HL-60/S4 treated with phorbol 12-myristate 13-acetate at 8.2 ng/mL for 4 days and 3 days (cell line): ENCODE measurements around the gene TMEM214.

Source experiments
- in situ Hi-C: fragments of 300-500 bp; cut with MboI; formaldehyde crosslinking; loops from 2 replicates; pipeline ENCODE4 v1.15.0; 2022; ENCODE audit warnings: low sequenced_read_pairs

TMEM214 gene

DNA sequence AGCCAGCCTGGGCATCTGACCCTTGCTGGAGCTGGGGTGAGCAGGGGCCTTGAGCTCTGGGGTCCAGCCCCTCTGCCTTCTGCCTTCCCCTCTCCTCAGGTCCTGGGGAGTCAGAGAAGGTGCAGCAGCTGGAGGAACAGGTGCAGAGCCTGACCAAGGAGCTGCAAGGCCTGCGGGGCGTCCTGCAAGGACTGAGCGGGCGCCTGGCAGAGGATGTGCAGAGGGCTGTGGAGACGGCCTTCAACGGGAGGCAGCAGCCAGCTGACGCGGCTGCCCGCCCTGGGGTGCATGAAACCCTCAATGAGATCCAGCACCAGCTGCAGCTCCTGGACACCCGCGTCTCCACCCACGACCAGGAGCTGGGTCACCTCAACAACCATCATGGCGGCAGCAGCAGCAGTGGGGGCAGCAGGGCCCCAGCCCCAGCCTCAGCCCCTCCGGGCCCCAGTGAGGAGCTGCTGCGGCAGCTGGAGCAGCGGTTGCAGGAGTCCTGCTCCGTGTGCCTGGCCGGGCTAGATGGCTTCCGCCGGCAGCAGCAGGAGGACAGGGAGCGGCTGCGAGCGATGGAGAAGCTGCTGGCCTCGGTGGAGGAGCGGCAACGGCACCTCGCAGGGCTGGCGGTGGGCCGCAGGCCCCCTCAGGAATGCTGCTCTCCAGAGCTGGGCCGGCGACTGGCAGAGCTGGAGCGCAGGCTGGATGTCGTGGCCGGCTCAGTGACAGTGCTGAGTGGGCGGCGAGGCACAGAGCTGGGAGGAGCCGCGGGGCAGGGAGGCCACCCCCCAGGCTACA, 49.4 kb downstream of the TMEM214 start:
- in situ Hi-C loops = no loop called here

DNA sequence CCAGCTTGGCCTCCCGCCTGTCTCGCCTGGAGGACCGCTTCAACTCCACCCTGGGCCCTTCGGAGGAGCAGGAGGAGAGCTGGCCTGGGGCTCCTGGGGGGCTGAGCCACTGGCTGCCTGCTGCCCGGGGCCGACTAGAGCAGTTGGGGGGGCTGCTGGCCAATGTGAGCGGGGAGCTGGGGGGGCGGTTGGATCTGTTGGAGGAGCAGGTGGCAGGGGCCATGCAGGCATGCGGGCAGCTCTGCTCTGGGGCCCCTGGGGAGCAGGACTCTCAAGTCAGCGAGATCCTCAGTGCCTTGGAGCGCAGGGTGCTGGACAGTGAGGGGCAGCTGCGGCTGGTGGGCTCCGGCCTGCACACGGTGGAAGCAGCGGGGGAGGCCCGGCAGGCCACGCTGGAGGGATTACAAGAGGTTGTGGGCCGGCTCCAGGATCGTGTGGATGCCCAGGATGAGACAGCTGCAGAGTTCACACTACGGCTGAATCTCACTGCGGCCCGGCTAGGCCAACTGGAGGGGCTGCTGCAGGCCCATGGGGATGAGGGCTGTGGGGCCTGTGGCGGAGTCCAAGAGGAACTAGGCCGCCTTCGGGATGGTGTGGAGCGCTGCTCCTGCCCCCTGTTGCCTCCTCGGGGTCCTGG, 50.1 kb downstream of the TMEM214 start:
- in situ Hi-C loops = no loop called here

DNA sequence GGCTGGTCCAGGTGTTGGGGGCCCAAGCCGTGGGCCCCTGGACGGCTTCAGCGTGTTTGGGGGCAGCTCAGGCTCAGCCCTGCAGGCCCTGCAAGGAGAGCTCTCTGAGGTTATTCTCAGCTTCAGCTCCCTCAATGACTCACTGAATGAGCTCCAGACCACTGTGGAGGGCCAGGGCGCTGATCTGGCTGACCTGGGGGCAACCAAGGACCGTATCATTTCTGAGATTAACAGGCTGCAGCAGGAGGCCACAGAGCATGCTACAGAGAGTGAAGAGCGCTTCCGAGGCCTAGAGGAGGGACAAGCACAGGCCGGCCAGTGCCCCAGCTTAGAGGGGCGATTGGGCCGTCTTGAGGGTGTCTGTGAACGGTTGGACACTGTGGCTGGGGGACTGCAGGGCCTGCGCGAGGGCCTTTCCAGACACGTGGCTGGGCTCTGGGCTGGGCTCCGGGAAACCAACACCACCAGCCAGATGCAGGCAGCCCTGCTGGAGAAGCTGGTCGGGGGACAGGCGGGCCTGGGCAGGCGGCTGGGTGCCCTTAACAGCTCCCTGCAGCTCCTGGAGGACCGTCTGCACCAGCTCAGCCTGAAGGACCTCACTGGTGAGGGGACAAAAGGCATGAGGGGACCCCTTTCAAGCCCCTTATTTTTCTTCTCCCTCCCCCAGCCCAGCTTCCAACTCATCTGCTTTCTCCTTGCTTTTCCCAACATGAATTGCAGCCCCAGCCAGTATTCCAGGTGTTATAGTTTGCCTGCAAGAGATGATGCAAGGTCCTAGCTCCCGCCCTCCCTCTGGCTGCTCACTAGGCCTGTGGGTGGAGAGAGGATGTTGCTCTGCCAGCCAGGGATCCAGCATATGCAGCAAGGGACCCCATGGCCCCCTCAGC, 50.9 kb downstream of the TMEM214 start:
- in situ Hi-C loops = no loop called here

DNA sequence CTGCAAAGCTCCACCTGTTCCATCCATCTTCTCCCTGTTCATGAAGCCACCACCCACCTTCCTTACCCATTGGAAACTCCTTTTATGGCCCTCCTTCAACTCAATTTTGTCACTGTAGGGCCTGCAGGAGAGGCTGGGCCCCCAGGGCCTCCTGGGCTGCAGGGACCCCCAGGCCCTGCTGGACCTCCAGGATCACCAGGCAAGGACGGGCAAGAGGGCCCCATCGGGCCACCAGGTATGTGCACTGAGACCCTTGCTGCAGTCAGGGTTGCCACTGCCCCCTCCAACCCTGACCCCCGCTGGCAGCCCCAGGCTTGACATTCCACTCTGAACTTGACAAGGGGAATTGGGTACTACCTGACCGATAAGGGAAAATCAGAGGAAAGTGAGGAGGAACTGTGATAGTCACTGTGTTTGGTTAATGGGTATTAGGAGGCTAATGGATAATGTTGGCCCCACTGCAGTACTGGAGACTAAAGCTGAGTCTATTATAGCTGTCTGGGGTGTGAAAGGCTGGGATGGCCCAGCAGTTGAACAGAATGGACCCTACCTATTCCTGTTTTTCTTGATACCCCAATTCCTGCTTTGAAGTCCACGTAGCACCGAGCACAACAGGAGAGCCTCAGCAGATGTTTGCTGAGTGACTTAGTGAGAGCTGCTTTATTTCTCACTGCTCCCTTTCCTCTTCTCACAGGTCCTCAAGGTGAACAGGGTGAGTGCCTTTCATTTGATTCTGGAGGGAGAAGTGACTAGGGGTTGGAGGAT, 51.7 kb downstream of the TMEM214 start:
- in situ Hi-C loops = no loop called here

DNA sequence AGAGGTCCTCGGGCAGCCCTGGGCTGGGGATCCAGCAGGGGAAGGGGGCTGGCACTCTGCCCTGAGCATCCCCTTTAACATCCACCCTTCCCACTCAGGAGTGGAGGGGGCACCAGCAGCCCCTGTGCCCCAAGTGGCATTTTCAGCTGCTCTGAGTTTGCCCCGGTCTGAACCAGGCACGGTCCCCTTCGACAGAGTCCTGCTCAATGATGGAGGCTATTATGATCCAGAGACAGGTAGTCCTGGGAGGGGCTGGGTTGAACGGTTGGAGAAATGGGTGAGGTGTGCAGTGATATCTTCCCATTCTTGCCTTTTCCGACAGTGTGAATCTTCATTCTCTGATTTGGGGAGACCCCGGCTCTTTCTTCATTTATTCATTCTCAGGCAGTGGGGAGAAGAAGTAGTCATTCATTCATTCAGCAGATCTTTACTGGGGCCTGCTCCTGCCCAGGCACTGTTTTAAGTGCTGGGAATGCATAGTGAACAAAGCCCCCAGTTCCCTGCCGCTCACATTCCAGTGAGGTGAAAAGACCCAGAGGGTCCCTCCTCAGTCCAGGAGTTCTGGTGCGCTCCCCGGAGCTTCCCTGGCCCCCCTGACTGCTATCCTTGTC, 52.4 kb downstream of the TMEM214 start:
- in situ Hi-C loops = no loop called here

DNA sequence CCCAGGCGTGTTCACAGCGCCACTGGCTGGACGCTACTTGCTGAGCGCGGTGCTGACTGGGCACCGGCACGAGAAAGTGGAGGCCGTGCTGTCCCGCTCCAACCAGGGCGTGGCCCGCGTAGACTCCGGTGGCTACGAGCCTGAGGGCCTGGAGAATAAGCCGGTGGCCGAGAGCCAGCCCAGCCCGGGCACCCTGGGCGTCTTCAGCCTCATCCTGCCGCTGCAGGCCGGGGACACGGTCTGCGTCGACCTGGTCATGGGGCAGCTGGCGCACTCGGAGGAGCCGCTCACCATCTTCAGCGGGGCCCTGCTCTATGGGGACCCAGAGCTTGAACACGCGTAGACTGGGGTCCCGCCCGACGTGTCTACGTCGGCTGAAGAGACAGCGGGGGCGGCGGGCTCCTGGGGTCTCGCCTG, 52.9 kb downstream of the TMEM214 start:
- in situ Hi-C loops = no loop called here

DNA sequence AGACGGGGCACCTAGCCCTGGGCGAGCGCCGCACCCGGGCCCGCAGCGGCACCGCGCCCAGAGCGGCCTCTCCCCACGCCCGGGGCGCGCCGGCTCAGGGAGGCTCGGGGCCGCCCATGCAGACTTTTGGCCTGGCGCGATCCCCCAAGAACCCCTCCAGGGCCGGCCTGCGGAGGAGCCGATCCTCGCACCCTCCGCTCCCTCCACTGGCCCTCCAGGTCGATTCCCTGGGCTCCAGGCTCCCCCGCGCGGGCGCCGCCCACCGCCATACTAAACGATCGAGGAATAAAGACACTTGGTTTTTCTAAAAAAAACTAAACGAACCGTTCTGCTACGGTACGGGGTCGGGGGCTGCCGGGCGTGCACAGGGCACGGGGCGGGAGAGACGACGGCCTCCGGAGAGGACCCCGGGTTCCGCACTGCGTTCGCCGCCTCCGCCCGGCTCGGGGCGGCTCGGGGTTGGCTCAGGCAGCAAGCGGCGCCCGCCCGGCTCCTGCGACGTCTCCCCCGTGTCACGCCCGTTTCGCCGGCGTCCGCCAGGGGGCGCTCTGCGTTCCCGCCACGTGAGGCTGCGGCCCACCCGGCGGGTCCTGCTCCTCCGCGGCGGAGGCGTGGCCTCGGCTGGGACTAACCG, 53.4 kb downstream of the TMEM214 start:
- in situ Hi-C loops = no loop called here

DNA sequence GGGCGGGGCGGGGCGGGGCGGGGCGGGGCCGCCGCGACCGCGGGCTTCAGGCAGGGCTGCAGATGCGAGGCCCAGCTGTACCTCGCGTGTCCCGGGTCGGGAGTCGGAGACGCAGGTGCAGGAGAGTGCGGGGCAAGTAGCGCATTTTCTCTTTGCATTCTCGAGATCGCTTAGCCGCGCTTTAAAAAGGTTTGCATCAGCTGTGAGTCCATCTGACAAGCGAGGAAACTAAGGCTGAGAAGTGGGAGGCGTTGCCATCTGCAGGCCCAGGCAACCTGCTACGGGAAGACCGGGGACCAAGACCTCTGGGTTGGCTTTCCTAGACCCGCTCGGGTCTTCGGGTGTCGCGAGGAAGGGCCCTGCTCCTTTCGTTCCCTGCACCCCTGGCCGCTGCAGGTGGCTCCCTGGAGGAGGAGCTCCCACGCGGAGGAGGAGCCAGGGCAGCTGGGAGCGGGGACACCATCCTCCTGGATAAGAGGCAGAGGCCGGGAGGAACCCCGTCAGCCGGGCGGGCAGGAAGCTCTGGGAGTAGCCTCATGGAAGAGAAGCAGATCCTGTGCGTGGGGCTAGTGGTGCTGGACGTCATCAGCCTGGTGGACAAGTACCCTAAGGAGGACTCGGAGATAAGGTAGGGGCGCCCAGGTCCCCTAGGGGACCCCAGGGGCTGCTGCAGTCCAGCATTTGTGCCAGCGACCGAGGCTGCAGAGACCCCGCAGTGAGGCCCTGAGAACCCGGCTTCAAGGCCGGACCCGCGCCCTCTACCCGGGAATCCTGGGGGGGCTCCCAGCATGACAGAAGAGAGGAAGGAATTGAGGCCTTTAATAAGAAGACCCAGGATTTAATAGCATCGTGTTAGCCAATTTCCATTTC, 54.2 kb downstream of the TMEM214 start, which contains the start of gene KHK:
TSS of gene KHK (plus strand) at position 49 of the 870 bp plus-strand sequence. CDS start at position 537, 488 bp downstream.
- in situ Hi-C loops = no loop called here

DNA sequence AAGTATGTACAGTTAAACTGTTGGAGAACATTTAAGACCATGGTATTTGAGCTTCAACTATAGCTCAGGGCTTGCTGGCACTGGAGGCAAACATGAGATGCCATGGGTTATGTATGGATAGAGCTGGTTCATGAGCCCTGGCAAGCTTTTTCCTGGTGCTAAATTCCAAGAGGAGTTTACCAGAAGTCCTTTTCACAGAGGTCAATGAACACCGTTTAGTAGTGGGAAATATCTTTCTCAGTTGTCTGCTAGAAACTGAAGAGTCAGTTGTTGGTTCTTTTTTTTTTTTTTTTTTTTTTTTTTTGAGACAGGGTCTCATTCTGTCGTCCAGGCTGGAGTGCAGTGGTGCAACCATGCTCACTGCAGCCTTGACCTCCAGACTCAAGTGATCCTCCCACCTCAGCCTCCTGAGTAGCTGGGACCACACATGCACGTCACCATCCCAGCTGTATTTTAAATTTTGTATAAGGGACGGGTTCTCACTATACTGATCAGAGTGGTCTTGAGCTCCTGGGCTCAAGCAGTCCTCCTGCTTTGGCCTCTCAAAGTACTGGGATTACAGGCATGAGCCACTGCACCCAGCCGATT, 55.2 kb downstream of the TMEM214 start:
- in situ Hi-C loops = no loop called here

DNA sequence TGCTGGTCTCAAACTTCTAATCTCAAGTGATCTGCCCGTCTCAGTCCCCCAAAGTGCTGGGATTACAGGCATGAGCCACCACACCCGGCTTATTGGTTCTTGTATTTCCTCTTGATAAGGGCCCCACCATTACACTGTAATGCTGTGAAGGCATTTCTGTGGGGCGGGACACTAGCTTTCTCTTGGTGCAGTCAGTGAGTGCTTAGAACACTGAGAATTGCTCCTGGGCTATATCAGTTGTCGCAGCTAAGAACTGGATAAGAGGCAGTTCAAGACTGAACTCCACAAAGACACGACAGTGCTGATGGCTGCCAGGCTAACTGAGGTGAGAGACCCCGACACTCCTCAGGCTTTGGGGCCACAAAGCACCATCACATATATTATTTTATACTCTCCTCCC, 55.9 kb downstream of the TMEM214 start:
- in situ Hi-C loops = no loop called here

DNA sequence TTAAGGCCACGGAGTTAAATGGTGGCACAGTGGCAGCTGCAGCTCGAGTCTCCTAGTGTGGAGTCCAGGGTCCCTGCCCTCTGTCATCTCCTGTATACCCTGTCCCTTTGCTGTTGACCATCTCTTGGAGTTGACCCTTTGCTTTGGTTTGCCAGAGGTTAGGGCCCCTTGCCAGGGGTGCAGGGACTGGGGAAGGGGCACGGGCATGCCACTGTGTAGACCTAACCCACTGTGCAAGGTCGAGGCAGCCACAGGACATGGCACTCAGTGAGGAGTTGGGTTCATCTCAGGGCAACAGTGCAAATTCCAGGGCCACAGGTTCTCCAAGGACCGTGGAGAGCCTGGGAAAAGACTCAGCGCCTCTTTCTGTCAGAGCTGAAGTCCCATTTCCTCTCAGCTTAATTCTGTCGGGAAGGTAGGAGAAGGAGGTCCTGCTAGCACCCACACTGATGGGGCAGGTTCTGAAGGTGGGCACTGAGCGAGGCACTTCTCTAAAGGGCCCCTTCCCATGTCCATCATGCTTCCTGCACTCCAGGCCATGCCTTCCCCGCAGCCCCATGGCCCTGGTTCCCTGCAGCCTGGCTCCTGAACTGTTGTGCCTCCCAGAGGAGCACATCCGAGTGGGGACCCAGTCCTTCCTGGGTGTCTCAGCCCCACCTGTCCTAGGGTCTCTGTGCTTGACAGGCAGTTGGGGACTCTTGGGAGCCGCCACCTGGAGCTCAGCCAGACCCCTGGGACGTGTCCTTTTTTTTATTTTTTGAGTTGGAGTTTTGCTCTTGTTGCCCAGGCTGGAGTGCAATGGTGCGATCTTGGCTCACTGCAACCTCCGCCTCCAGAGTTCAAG, 56.6 kb downstream of the TMEM214 start:
- in situ Hi-C loops = no loop called here
